H1 (cell line): ENCODE results near the gene PLEKHB1.

Experiments used
- CEBPB ChIP-seq: IDR thresholded peaks from 2 replicates; pipeline ENCODE4 v1.6.1; 2012; ENCODE audit warnings: low read depth, low read length
- CREB1 ChIP-seq: IDR thresholded peaks from 2 replicates; pipeline ENCODE4 v1.6.1; 2012; ENCODE audit warnings: inconsistent platforms
- CTCF ChIP-seq, 3 experiments: IDR thresholded peaks; 1 replicate in 2 of 3; 2 replicates in 1 of 3; pipeline versions ENCODE4 v1.5.1 to v1.6.1; 2011; ENCODE audit warnings: low read length in 3 of 3, mild to moderate bottlenecking in 3 of 3, inconsistent platforms in 2 of 3, low read depth in 1 of 3, moderate library complexity in 1 of 3; ENCODE audit not compliant: insufficient read depth in 1 of 3; ENCODE audit errors: control extremely low read depth in 1 of 3
- EZH2 ChIP-seq: fragments of 200-600 bp; sonication (generic); IDR thresholded peaks from 2 replicates; pipeline ENCODE4 v1.7.1; 2012; ENCODE audit warnings: low read depth, mild to moderate bottlenecking, moderate library complexity, low read length, inconsistent platforms; ENCODE audit not compliant: severe bottlenecking
- HDAC2 ChIP-seq, 2 experiments: fragments of 300-600 bp in 1 of 2; sonication (generic) in 1 of 2; IDR thresholded peaks; 2 replicates each; pipeline ENCODE4 v1.6.1; 2011 to 2012; ENCODE audit warnings: low read depth in 2 of 2, low read length in 2 of 2, mild to moderate bottlenecking in 2 of 2, moderate library complexity in 2 of 2, borderline replicate concordance in 1 of 2, inconsistent platforms in 1 of 2
- JUND ChIP-seq: IDR thresholded peaks from 2 replicates; pipeline ENCODE4 v1.6.1; 2011; ENCODE audit warnings: mild to moderate bottlenecking, improper control_type of control experiment, low read length
- POLR2A ChIP-seq, 2 experiments: IDR thresholded peaks; 1 replicate in 1 of 2; 2 replicates in 1 of 2; pipeline ENCODE4 v1.6.1; 2011; ENCODE audit warnings: low read depth in 2 of 2, low read length in 2 of 2, mild to moderate bottlenecking in 2 of 2; ENCODE audit errors: control extremely low read depth in 1 of 2
- POLR2AphosphoS5 ChIP-seq: IDR thresholded peaks from 2 replicates; pipeline ENCODE4 v1.6.1; 2011; ENCODE audit warnings: low read depth, low read length
- RAD21 ChIP-seq, 2 experiments: IDR thresholded peaks in 1 of 2; conservative IDR thresholded peaks in 1 of 2; 2 replicates each; pipeline ENCODE4 v1.6.1; 2011; ENCODE audit warnings: low read depth in 2 of 2, low read length in 2 of 2, improper control_type of control experiment in 1 of 2, inconsistent platforms in 1 of 2, mild to moderate bottlenecking in 1 of 2, moderate library complexity in 1 of 2
- TCF12 ChIP-seq: IDR thresholded peaks from 2 replicates; pipeline ENCODE4 v1.6.1; 2011; ENCODE audit warnings: low read depth, mild to moderate bottlenecking, low read length
- USF2 ChIP-seq: IDR thresholded peaks from 2 replicates; pipeline ENCODE4 v1.6.1; 2011; ENCODE audit warnings: low read length, improper control_type of control experiment
- TF ChIP-seq, protein P1 (sequence below): IDR thresholded peaks from 2 replicates; pipeline ENCODE4 v1.6.1; 2012; ENCODE audit warnings: inconsistent platforms

- no peak for TF ChIP-seq JUND
- TF ChIP-seq RAD21 (IDR thresholded peaks at IDR 0.05 in 1 of 2, conservative IDR thresholded peaks at IDR 0.05 in 1 of 2; ENCODE audit: low read depth in 2 of 2, low read length in 2 of 2), result no peak
- TF ChIP-seq CEBPB, result no peak
- TF ChIP-seq POLR2A (IDR thresholded peaks at IDR 0.05; ENCODE audit: control extremely low read depth in 1 of 2, low read depth in 2 of 2, low read length in 2 of 2), result no peak
- TF ChIP-seq CTCF (IDR thresholded peaks at IDR 0.05; ENCODE audit: control extremely low read depth in 1 of 3, insufficient read depth in 1 of 3, low read depth in 1 of 3, low read length in 3 of 3), result no peak
- TF ChIP-seq CREB1, result no peak
- no peak for TF ChIP-seq HDAC2 (IDR thresholded peaks at IDR 0.05; ENCODE audit: borderline replicate concordance in 1 of 2, low read depth in 2 of 2, low read length in 2 of 2)
- no peak for TF ChIP-seq POLR2AphosphoS5
- no peak for TF ChIP-seq EZH2
- TF ChIP-seq, protein P1, sequence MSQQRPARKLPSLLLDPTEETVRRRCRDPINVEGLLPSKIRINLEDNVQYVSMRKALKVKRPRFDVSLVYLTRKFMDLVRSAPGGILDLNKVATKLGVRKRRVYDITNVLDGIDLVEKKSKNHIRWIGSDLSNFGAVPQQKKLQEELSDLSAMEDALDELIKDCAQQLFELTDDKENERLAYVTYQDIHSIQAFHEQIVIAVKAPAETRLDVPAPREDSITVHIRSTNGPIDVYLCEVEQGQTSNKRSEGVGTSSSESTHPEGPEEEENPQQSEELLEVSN, result no peak
- no peak for TF ChIP-seq USF2
- no peak for TF ChIP-seq TCF12
These were observed 25.3 kb downstream of the PLEKHB1 start for GRCh38 chr11:73671701-73672100.
